ENCODE measurements around the gene MAOA. TPM values are rescaled to one million over a fixed set of nuclear protein-coding genes. Genes with fewer than 3 reads are reported as not detected.
A peak's percentile ranks its signal among the peaks of the same experiment; 100 is the strongest.
"Not testable (repeated sequence)": the region's sequence is repeated elsewhere in the genome, so short reads cannot be mapped to it uniquely, and the experiment has no call there.

MAOA gene
- total RNA-seq, 1 donor from 2014 or later: 11.9 TPM

GRCh38 chrX:43718081-43718480, 62.0 kb downstream of the MAOA start:
- no peak for DNase-seq

GRCh38 chrX:43718546-43718945, 62.4 kb downstream of the MAOA start:
- no peak for DNase-seq

GRCh38 chrX:43718956-43719355, 62.9 kb downstream of the MAOA start:
- DNase-seq: no peak

- DNase-seq: no peak
Observed at GRCh38 chrX:43720082-43720481, 64.0 kb downstream of the MAOA start.

- no peak for DNase-seq
Observed at GRCh38 chrX:43720961-43721360, 64.9 kb downstream of the MAOA start.

- DNase-seq: not testable (repeated sequence)
Observed at GRCh38 chrX:43725227-43725626, 69.1 kb downstream of the MAOA start.

GRCh38 chrX:43727254-43727653, 71.2 kb downstream of the MAOA start:
- DNase-seq: not testable (repeated sequence)

GRCh38 chrX:43728002-43728401, 71.9 kb downstream of the MAOA start:
- no peak for DNase-seq

- no peak for DNase-seq
Observed at GRCh38 chrX:43728966-43729365, 72.9 kb downstream of the MAOA start.

GRCh38 chrX:43731086-43731485, 75.0 kb downstream of the MAOA start:
- no peak for DNase-seq

GRCh38 chrX:43733699-43734098, 77.6 kb downstream of the MAOA start:
- DNase-seq: no peak

GRCh38 chrX:43734444-43734843, 78.3 kb downstream of the MAOA start:
- no peak for DNase-seq

GRCh38 chrX:43735534-43735933, 79.4 kb downstream of the MAOA start:
- no peak for DNase-seq

- DNase-seq: no peak
Observed at GRCh38 chrX:43735957-43736356, 79.9 kb downstream of the MAOA start.

GRCh38 chrX:43741843-43742573, 85.9 kb downstream of the MAOA start:
- no peak for DNase-seq

GRCh38 chrX:43743100-43743822, 87.2 kb downstream of the MAOA start:
- DNase-seq: no peak

- no peak for DNase-seq
Observed at GRCh38 chrX:43744284-43744683, 88.2 kb downstream of the MAOA start.

- DNase-seq: no peak
Observed at GRCh38 chrX:43745938-43746721, 90.0 kb downstream of the MAOA start.

- DNase-seq: no peak
Observed at GRCh38 chrX:43747476-43747875, 91.4 kb downstream of the MAOA start.

- DNase-seq: peak; percentile 1
Observed at GRCh38 chrX:43750248-43750676, 94.2 kb downstream of the MAOA start.

- no peak for DNase-seq
Observed at GRCh38 chrX:43753637-43754036, 97.5 kb downstream of the MAOA start.

- DNase-seq: no peak
Observed at GRCh38 chrX:43756076-43756475, 100.0 kb downstream of the MAOA start.

- no peak for DNase-seq
Observed at GRCh38 chrX:43758044-43758443, 101.9 kb downstream of the MAOA start.

Data from occipital lobe (tissue), 2 donors.